HS-5 (cell line): Measurements from ENCODE around the gene C16orf74.

Source experiments
- DNase-seq: peaks from one replicate; pipeline ENCODE4 v3.0.0-alpha.2; 2012; ENCODE audit warnings: low read depth

Gene C16orf74

DNA sequence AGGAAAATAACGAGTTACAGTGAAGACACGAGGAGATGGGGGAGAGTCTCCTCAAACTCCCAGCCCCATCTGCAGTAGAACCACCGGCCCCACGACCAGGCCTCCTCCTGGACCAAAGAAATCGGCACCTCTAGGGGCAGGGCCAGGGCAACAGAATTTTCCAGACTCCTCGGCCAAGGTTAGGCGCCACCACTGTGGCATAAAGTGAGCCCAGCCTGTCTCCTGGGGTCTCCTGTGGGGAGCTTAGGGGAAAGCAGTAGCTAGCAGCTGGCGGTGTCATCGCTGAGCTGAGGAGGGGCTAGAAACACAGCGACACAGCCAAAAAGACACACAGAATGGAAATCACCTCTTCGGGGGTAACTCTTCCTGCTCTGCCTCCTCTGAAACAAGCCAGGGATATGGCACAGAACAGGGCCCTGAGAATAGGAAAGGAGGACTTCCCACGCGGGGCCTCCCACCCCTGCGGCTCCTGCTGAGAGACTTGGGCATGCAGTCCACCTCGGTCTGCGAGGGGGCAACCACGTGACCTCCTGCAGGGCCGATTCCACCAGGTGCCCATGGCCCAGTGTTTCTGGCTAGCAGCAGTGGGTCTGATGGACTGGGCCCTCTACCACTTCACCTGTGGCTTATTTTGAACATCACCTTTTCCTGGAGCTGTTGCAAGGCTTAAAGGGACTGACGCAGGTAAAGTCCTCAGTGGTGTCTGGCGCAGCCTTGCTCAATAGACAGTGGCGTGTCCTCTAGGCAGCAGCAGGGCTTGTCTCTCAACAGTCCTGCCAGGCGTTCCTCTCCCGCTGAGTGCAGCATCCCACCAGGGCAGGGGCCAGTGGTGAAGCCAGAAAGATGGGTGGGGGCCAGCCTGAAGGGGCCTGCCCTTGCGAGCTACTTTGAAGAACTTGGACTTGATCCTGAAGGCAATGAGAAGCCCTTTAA, 55.4 kb downstream of the C16orf74 start:
- DNase-seq: no peak

DNA sequence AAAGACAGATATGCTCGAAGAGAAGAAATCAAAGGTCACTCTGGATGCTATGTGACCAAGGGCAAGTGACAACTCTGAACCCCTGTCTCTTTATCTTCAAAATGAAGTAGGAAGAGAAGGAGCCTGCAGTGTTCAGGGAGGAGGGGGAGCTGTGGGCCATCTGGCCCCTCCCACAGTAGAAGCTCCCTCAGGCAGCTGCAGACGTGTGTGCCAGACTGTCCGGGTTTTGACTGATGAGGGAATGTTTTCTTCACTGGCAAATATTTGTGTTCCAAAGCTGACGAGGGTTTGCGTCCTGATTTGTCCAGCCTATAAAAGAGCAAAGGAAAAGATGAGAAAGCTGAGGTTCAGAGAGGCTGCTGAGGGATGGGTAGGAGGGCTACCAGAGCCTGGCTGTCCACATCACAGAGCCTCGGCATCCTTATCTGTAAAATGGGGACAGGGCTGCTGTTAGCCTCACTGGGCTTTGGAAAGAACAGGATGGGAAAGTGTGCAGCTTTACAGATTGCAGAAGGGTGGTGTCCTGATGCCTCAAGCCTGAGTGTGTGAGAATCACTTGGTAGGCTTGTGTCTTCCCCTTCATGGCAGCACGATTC, 60.3 kb downstream of the C16orf74 start:
- no peak for DNase-seq

DNA sequence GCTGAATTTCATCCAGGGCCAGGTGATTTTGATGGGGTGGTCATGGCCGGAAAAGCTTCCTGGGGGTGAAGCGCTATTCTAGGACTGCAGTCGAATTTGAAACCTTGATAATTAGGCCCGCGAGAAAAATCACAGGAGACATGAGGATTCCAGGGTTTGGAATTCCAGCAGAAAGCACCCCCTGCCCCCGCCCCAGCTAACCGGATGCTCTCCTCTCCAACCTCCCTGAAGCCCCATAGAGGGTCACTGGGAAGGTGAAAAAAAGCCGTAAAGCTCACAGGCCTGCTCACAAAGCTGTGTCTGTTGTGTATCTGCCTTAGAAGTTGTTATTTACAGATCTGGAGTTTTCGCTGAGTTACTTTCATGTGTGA, 61.0 kb downstream of the C16orf74 start:
- no peak for DNase-seq

DNA sequence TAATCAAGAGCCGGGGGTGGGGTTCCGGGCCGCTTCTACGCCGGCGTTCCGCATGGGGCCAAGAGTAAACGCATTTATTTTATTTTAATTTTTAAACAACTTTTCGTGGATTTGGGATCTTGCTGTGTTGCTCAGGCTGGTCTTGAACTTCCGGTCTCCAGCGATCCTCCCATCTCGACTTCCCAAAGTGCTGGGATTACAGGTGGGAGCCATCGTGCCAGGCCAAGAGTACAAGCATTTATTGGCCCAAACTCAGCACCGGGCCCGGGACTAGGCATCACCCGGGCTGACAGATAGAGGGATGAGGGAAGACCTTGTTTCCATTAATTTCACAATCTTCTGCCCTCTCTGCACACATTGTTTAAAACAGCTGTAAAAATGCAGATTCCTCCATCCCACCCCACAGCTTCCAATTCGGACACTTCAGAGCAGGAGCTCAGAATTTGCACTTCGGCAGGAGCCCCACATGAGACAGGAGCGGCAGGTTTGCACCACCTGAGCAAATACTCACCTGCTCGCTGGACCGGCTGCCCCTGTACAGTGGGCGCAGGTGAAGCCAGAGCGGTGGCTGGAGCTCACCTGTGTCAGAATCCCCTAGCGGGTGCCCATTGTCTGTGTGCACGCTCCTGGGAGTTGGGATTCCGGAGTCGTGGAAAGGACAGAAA, 61.5 kb downstream of the C16orf74 start:
- no peak for DNase-seq

DNA sequence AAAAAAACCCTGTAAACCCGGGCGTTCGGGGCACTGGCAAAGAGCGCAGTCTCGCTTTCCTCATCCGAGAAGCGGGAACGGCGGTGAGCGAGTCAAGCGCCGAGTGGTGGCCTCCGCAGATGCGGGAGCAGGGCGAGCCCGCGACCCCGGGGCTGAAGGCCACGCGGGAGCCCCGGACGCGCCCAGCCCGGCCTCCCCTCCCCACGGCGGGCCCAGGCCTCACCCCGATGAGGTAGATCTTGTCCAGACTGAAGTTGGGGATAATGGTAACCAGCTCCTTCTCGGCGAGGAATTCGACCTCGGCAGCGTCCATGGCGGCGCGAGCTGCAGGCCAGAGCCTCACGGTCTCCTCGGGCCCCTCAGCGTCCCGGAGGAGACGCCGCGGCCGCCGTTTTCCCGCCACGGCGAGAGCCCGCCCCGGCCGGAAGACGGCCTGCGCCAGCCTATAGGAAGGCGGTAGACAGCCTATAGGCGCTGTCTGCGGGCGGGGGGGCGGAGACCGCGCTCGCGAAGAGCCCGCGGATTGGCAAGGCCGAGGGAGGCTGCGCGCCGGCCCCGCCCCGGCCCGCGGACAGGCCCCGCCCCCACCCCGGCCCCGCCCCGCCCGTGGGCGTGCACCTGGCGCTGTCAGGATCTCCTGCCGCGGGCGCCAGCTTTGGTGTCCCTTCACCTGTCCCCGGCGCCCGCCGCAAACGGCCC, 62.2 kb downstream of the C16orf74 start, which contains the start of gene GINS2:
GINS2 (minus strand) TSS at position 369 of the 699 bp plus-strand sequence; CDS start at position 313, 56 bp downstream.
- no peak for DNase-seq

DNA sequence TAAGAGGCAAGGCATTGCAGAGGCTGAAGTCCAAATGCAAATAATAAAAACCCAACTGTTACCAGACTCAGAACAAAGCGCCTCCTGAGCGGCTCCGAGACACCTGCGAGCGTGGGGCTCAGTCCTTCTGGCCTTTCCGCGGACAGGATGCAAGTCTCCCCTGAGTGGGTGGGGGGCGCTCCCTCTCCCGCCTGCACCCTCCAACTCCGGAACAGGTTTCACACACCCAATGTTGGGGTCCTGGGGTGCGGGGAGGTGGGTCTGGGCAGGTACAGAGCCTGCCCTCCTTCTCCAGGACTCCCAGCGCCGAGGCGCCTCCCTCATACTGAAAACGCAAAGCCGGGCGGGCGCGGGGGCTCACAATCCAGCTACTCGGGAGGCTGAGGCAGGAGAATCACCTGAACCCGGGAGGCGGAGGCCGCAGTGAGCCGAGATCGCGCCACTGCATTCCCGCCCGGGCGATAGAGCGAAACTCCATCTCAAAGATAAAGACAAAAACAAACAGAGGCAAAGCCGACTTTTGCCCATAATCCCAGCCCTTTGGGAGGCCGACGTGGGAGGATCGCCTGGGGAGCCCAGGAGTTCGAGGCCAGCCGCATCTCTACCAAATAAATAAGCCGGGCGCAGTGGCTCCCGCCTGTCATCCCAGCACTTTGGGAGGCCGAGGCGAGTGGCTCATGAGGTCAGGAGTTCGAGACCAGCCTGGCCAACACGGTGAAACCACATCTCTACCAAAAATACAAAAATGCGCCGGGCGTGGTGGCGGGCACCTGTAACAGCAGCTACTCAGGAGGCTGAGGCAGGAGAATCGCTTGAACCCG, 63.0 kb downstream of the C16orf74 start:
- DNase-seq: no peak

DNA sequence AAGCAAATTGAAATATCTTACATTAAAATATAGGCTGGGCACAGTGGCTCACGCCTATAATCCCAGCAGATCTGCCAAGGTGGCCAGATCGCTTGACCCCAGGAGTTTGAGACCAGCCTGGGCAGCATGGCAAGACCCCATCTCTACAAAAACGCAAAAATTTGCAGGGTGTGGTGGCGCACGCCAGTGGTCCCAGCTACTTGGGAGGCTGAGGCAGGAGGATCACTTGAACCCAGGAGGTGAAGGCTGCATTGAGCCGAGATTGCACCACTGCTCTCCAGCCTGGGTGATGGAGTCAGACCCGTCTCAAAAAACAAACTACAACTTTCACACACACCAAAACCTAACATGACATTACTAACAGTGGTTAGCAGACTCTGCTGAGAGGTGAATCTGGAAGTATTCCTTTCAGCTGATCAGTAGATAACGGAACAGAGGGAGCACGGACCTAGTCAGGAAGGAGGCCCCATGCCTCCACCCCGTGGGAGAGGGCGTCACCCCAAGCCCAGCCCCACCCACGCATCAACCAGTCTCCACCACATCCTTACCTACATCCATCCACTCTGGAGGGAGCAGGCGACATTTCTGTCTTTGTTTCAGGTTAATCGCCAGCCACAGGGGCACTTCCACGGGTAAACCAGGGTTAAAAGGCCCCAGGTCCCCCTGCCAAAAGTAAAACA, 63.8 kb downstream of the C16orf74 start:
- no peak for DNase-seq

DNA sequence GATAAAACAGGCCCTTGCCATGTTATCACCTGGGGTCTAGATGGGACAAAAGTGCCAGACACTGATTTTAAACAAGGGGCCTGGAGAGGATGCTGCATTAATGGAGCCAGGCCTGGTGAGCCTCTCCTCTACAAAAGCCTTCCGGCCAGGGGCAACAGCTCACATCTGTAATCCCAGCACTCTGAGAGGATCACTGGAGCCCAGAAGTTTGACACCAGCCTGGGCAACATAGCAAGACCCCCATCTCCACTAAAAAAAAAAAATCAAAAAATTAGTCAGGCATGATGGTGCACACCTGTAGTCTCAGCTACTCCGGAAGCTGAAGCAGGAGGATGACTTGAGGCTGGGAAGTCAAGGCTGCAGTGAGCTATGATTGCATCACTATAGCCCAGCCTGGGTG, 65.6 kb downstream of the C16orf74 start:
- no peak for DNase-seq

DNA sequence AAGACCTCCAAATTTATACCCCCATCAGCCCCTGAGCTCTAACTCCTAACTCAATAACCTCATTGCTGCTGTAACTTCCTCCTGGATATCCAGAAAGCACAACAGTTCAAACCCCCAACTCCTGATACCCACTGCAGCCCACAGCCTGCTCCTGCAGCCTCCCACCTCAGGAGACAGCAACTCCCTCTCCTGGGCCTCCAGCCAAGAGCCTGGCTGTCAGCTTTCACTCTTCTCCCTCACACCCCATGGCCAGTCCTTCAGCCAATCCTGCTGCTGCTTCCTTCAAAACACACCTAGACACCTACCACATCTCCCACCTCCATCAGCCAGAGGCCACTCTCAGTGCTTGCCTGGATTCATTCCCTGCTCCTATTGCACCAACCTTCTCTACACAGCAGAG, 67.5 kb downstream of the C16orf74 start:
- DNase-seq: no peak

DNA sequence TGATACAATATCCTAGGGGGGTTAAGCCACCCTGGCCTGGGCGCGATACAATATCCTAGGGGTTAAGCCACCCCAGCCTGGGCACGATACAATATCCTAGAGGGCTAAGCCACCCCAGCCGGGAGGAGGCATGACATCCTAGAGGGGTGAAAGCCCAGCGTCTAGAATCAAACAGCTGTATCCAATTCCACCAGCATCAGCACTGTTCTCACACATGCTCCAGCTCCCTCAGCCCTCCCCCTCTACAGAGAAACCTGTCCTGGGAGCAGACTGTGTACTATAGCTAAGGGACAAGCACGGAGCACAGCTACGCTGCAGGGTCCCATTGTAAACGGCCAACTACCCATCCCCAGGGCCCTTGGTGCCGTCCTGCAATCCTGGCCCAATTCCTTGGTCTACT, 68.4 kb downstream of the C16orf74 start:
- DNase-seq: no peak

DNA sequence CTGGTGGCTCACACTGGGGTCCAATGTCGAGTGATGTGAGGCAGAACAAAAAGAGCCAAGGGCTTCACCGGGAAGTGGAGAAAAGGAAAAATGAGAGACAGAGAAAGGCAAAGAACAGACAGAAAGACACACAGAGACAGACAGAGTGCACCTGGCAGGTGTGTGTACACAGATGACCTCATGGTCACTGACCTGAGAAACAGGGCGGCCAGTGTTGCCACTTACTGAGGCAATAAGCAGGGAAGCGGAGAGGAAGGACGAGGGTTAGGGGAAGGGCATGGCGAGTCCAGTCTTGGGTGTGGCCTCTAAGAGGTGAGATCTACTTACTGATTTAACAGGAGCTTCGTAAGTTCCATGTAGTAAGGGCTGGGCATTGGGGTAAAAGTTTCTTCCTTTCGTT, 69.6 kb downstream of the C16orf74 start:
- DNase-seq: no peak

DNA sequence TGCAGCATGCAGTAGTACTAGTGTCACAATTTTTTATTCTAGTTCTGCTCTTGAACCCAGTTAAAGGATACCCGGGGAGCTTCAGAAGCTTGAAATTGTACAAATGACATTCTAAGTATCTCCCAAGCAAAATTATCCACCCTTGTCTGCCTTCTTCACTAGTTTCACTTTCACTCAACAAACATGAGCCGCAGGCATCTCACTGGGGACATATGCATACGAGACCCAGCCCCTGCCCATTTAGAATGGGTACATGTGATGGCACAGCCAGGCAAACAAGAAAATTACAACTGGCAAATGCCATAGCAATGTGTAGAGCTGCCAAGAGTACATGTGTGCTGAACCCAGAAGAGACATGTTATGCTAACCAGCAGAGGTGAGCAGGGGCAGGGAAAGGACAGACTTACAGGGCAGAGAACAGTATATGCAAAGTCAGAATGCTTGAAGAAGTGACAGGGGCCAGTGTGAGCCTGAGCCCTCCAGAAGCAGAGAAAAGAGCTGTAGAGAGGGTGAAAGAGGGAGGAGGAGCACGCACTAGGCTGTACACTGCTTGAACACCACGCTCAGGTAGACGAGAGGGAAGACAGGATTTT, 70.4 kb downstream of the C16orf74 start:
- no peak for DNase-seq

DNA sequence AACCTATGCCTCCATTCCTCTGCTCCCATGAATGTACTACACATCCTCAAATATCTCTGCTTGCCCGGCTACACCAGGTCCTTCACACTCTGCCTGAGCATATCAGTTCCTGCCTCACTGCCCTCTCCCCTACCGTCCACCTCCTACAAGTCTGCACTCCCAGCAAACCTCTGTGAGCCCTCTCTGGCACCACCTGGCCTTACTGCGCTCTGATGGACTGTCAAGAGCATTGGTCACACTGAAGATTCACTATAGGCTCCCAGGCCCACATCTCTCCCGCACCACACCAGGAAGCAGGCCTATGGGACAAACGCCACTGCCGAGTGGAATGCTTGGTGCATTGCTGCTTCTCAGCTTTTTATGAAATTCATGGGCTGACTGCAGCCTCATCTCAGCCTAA, 71.0 kb downstream of the C16orf74 start:
- DNase-seq: no peak

DNA sequence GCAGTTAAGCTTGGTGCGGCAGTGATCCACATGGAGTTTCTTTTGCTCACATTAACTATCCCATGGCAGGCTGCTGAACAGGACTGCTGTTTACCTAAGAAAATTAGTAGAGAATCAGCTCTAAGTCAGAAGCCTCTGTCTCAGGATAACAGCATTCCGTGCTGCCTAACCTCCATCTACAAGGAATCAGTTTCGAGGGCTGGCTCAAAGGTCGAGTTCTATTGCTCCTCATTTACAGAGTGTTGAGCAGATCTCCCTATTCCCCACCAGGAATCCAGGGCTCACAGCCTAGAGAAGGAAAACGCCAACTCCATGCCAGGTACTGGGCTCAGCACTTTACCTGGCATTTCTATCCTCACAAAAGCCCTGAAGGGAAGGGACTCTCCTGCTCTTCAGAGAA, 72.1 kb downstream of the C16orf74 start:
- no peak for DNase-seq

DNA sequence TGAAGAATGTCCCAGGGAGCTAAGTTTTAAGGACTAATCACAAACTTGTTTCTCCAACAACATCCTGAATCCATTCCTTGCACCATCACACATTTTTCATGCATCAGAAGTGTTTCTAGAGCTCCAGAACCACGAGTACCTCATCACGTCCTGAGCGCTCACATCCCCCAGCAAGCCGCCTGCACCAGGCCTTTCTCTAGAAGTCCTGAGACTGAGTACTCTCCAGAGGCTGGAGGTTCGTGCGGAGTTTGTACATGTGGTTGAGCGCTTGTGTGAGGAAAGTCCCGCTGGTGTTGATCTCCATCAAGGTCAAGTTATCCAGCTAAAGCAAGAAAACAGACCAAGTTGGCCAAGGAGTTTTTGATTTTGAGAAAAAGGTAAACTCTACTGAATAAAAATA, 72.9 kb downstream of the C16orf74 start:
- DNase-seq: no peak

DNA sequence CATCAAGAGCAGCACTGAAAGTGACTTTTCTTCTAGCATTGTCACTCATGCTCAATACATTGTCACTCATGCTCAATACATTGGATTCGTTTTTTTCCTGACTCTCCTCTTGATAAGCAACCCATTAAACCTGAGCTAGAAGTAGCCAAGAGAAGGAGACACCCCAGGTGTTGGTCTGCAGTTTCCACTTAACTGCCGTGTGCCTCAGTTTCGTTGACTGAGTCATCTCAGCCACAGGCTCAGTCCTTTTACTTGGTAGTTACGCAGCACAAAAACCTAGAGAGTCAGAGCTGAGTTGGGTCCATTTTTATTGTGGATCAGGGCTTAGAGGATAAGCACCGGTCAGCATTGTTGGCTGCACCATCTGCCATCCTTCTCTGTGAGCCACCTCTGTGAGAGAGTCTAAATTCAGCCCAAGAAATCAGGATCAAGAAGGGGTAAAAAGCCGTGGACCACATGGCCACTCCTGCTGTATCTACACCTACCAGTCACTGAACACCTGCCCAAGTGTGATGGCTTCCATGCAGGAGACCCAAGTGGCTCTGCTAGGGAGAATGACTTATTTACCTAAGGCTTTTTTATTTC, 73.4 kb downstream of the C16orf74 start:
- no peak for DNase-seq

DNA sequence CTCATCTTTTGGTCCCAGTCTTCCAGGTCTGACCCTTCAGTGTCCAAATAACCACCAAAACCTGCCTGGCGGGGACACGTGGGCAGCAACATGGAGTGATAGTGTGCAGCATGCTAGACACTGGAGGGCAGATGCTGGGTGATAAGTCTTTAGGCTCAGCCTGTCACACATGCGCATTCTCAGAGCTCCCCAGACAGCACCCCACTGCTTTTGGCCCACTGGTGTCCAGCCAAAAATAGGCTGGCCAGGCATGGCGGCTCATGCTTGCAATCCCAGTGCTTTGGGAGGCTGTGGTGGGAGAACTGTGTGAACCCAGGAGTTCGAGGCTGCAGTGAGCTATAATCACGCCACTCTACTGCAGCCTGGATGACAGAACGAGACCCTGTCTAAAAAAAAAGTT, 74.4 kb downstream of the C16orf74 start:
- DNase-seq: no peak

DNA sequence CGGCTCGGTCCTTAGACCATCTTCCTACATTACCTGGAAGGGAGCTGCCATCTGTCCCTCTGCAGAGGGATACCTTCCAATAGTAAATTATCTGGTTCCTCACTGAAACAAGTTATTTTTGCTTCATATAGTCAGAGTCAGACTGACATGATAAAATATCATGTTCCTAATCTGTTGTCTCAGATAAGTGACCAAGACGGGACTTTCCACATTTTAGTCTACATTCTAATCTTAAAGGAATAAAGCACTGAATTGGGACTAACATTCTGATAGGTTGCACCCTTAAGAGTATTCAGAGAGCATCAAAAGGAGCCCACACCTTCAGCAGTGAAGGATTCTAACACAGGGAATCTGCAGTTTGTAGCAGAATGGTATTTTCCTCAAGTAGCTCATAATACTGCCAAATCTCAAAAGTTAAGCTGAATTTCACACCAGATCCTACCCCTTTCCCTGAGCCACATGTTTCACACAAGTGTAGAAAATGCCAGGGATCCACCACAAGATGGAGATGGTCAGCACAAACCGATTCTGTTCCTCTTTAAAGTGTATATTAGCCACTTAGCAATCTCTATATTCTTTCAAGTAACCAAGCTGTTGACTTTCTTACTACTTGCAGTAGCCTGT, 75.5 kb downstream of the C16orf74 start:
- no peak for DNase-seq

DNA sequence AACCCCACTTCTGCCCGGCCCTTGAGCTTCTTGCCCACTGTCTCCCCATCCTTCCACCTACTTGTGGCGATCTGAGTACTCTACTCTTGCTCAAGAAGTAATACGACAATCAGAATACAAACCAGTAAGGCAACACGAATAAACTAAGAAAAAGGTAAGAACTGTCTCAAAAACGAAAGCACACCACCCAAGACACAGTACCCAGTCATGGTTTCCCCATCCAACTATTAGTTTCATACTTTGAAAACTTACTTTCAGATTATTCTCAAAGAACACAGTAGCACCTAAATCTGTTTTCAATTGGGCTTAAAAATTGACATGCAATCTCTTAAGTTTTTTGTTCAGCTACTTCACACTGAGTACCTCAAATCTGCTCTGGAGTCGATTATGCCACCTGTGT, 76.1 kb downstream of the C16orf74 start:
- DNase-seq: no peak

DNA sequence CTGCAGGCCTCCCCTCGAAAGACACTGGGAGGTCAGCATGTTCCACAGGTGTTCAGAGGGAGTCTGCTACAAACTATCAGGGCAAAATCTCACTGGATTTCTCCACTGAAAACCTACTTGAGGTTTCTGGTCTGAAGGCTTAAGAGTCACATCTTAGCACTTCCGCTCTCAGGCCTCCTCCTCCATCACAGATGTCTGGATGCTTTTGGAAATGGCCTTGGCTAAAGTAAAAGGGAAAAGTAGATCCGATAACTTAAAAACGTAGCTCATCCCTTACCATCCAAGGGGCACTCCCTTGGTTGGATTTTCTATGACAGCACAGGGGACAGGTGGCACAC, 76.5 kb downstream of the C16orf74 start:
- DNase-seq: no peak
